Measurements from ENCODE around the gene SUGP2.

The SUGP2 gene

GRCh38 chr19:18948976-18949356, 84.4 kb downstream of the SUGP2 start:
- DNase-seq, result no peak
- ChIA-PET POLR2A (no interaction called here), CTCF (interaction anchor here (0.9 kb wide), 1 partner anchor 10 kb away, joined by 5 read pairs; no protein-coding TSS in a partner anchor)
- WGBS (ENCODE audit: insufficient coverage), result 96% methylated on average over 5 of the region's 5 CpGs
- no peaks in the 10 kb centered on the region for H3K9me3 ChIP-seq (ENCODE audit: control extremely low read depth in 1 of 5, control insufficient read depth in 4 of 5, insufficient read depth in 2 of 5, low read depth in 1 of 5, low read length in 4 of 5)
- H3K4me3 ChIP-seq (ENCODE audit: control insufficient read depth in 1 of 7, extremely low read depth in 1 of 7, insufficient read depth in 4 of 7, low read depth in 2 of 7, low read length in 6 of 7), result no peak overlapping the region
- no peaks in the 10 kb centered on the region for H3K4me1 ChIP-seq (ENCODE audit: control extremely low read depth in 1 of 4, control insufficient read depth in 4 of 4, insufficient read depth in 4 of 4, low read length in 3 of 4)
- no peaks in the 10 kb centered on the region for H3K36me3 ChIP-seq (ENCODE audit: control insufficient read depth in 4 of 4, insufficient read depth in 4 of 4, low read length in 3 of 4)
- H3K27me3 ChIP-seq (replicated peaks in 2 of 5; ENCODE audit: control insufficient read depth in 4 of 5, insufficient read depth in 5 of 5, low read length in 4 of 5), result no peaks in the 10 kb centered on the region
- no peak overlapping the region for H3K27ac ChIP-seq (ENCODE audit: insufficient read depth in 1 of 2, low read depth in 1 of 2, low read length in 2 of 2, poor library complexity in 1 of 2, severe bottlenecking in 2 of 2)

GRCh38 chr19:18948075-18948975, 85.0 kb downstream of the SUGP2 start:
- no peak overlapping the region for H3K4me3 ChIP-seq (ENCODE audit: control insufficient read depth in 1 of 7, extremely low read depth in 1 of 7, insufficient read depth in 4 of 7, low read depth in 2 of 7, low read length in 6 of 7)
- no peak overlapping the region for H3K27ac ChIP-seq (ENCODE audit: insufficient read depth in 1 of 2, low read depth in 1 of 2, low read length in 2 of 2, poor library complexity in 1 of 2, severe bottlenecking in 2 of 2)
- ChIA-PET POLR2A (interaction anchor here (0.6 kb wide), 1 partner anchor 101 kb away, joined by 3 read pairs; no protein-coding TSS in a partner anchor), CTCF (interaction anchor here (0.5 to 1.4 kb wide), 3 partner anchors 7 to 51 kb away, joined by 3 to 6 read pairs (median 5); no protein-coding TSS in a partner anchor)
- no peaks in the 10 kb centered on the region for H3K4me1 ChIP-seq (ENCODE audit: control extremely low read depth in 1 of 4, control insufficient read depth in 4 of 4, insufficient read depth in 4 of 4, low read length in 3 of 4)
- no peaks in the 10 kb centered on the region for H3K9me3 ChIP-seq (ENCODE audit: control extremely low read depth in 1 of 5, control insufficient read depth in 4 of 5, insufficient read depth in 2 of 5, low read depth in 1 of 5, low read length in 4 of 5)
- 90% methylated on average over 14 of the region's 15 CpGs for WGBS (ENCODE audit: insufficient coverage)
- H3K36me3 ChIP-seq (ENCODE audit: control insufficient read depth in 4 of 4, insufficient read depth in 4 of 4, low read length in 3 of 4), result no peaks in the 10 kb centered on the region
- no peak for DNase-seq
- no peaks in the 10 kb centered on the region for H3K27me3 ChIP-seq (replicated peaks in 2 of 5; ENCODE audit: control insufficient read depth in 4 of 5, insufficient read depth in 5 of 5, low read length in 4 of 5)

- ChIA-PET CTCF (interaction anchor here (1.4 kb wide), 1 partner anchor 9 kb away, joined by 6 read pairs; no protein-coding TSS in a partner anchor), POLR2A (interaction anchor here (0.7 kb wide), 2 partner anchors 10 to 113 kb away, joined by 3 to 6 read pairs; no protein-coding TSS in a partner anchor)
- Histone ChIP-seq H3K4me1 (ENCODE audit: control extremely low read depth in 1 of 4, control insufficient read depth in 4 of 4, insufficient read depth in 4 of 4, low read length in 3 of 4) (no peaks in the 10 kb centered on the region), H3K4me3 (ENCODE audit: control insufficient read depth in 1 of 7, extremely low read depth in 1 of 7, insufficient read depth in 4 of 7, low read depth in 2 of 7, low read length in 6 of 7) (no peak overlapping the region), H3K27me3 (replicated peaks in 2 of 5; ENCODE audit: control insufficient read depth in 4 of 5, insufficient read depth in 5 of 5, low read length in 4 of 5) (peaks cover 0 to 9% (median 0%) of the 10 kb centered on the region in 5 experiments), H3K9me3 (ENCODE audit: control extremely low read depth in 1 of 5, control insufficient read depth in 4 of 5, insufficient read depth in 2 of 5, low read depth in 1 of 5, low read length in 4 of 5) (no peaks in the 10 kb centered on the region), H3K27ac (ENCODE audit: insufficient read depth in 1 of 2, low read depth in 1 of 2, low read length in 2 of 2, poor library complexity in 1 of 2, severe bottlenecking in 2 of 2) (no peak overlapping the region), H3K36me3 (ENCODE audit: control insufficient read depth in 4 of 4, insufficient read depth in 4 of 4, low read length in 3 of 4) (no peaks in the 10 kb centered on the region)
- DNase-seq, result no peak
- 86% methylated on average over 10 of the region's 14 CpGs for WGBS (ENCODE audit: insufficient coverage)
Observed at GRCh38 chr19:18946918-18947317, 86.4 kb downstream of the SUGP2 start.

- H3K36me3 ChIP-seq (ENCODE audit: control insufficient read depth in 4 of 4, insufficient read depth in 4 of 4, low read length in 3 of 4), result no peaks in the 10 kb centered on the region
- ChIA-PET POLR2A (no interaction called here), CTCF (no interaction called here)
- H3K27me3 ChIP-seq (replicated peaks in 2 of 5; ENCODE audit: control insufficient read depth in 4 of 5, insufficient read depth in 5 of 5, low read length in 4 of 5), result peaks cover 0 to 15% (median 4%) of the 10 kb centered on the region in 5 experiments
- H3K4me1 ChIP-seq (ENCODE audit: control extremely low read depth in 1 of 4, control insufficient read depth in 4 of 4, insufficient read depth in 4 of 4, low read length in 3 of 4), result peaks cover 0 to 5% (median 3%) of the 10 kb centered on the region in 4 experiments
- no peak overlapping the region for H3K27ac ChIP-seq (ENCODE audit: insufficient read depth in 1 of 2, low read depth in 1 of 2, low read length in 2 of 2, poor library complexity in 1 of 2, severe bottlenecking in 2 of 2)
- H3K9me3 ChIP-seq (ENCODE audit: control extremely low read depth in 1 of 5, control insufficient read depth in 4 of 5, insufficient read depth in 2 of 5, low read depth in 1 of 5, low read length in 4 of 5), result no peaks in the 10 kb centered on the region
- no peak for DNase-seq
- no peak overlapping the region for H3K4me3 ChIP-seq (ENCODE audit: control insufficient read depth in 1 of 7, extremely low read depth in 1 of 7, insufficient read depth in 4 of 7, low read depth in 2 of 7, low read length in 6 of 7)
Observed at GRCh38 chr19:18946335-18946734, 87.0 kb downstream of the SUGP2 start.

- peaks cover 0 to 11% (median 10%) of the 10 kb centered on the region in 4 experiments for H3K4me1 ChIP-seq (ENCODE audit: control extremely low read depth in 1 of 4, control insufficient read depth in 4 of 4, insufficient read depth in 4 of 4, low read length in 3 of 4)
- CTCF ChIA-PET, result no interaction called here
- H3K27ac ChIP-seq (ENCODE audit: insufficient read depth in 1 of 2, low read depth in 1 of 2, low read length in 2 of 2, poor library complexity in 1 of 2, severe bottlenecking in 2 of 2), result no peak overlapping the region
- DNase-seq, result no peak
- no peak overlapping the region for H3K4me3 ChIP-seq (ENCODE audit: control insufficient read depth in 1 of 7, extremely low read depth in 1 of 7, insufficient read depth in 4 of 7, low read depth in 2 of 7, low read length in 6 of 7)
- H3K27me3 ChIP-seq (replicated peaks in 2 of 5; ENCODE audit: control insufficient read depth in 4 of 5, insufficient read depth in 5 of 5, low read length in 4 of 5), result peaks cover 0 to 21% (median 9%) of the 10 kb centered on the region in 5 experiments
- POLR2A ChIA-PET, result no interaction called here
- H3K9me3 ChIP-seq (ENCODE audit: control extremely low read depth in 1 of 5, control insufficient read depth in 4 of 5, insufficient read depth in 2 of 5, low read depth in 1 of 5, low read length in 4 of 5), result no peaks in the 10 kb centered on the region
- H3K36me3 ChIP-seq (ENCODE audit: control insufficient read depth in 4 of 4, insufficient read depth in 4 of 4, low read length in 3 of 4), result no peaks in the 10 kb centered on the region
- WGBS (ENCODE audit: insufficient coverage), result 89% methylated on average over 9 of the region's 9 CpGs
Observed at GRCh38 chr19:18945297-18945696, 88.0 kb downstream of the SUGP2 start.

GRCh38 chr19:18943465-18943864, 89.9 kb downstream of the SUGP2 start:
- DNase-seq, result no peak
- Histone ChIP-seq H3K9me3 (ENCODE audit: control extremely low read depth in 1 of 5, control insufficient read depth in 4 of 5, insufficient read depth in 2 of 5, low read depth in 1 of 5, low read length in 4 of 5) (no peaks in the 10 kb centered on the region), H3K27me3 (replicated peaks in 2 of 5; ENCODE audit: control insufficient read depth in 4 of 5, insufficient read depth in 5 of 5, low read length in 4 of 5) (peaks cover 0 to 40% (median 14%) of the 10 kb centered on the region in 5 experiments), H3K27ac (ENCODE audit: insufficient read depth in 1 of 2, low read depth in 1 of 2, low read length in 2 of 2, poor library complexity in 1 of 2, severe bottlenecking in 2 of 2) (no peak overlapping the region), H3K4me3 (ENCODE audit: control insufficient read depth in 1 of 7, extremely low read depth in 1 of 7, insufficient read depth in 4 of 7, low read depth in 2 of 7, low read length in 6 of 7) (no peak overlapping the region), H3K36me3 (ENCODE audit: control insufficient read depth in 4 of 4, insufficient read depth in 4 of 4, low read length in 3 of 4) (no peaks in the 10 kb centered on the region), H3K4me1 (ENCODE audit: control extremely low read depth in 1 of 4, control insufficient read depth in 4 of 4, insufficient read depth in 4 of 4, low read length in 3 of 4) (peaks cover 0 to 15% (median 15%) of the 10 kb centered on the region in 4 experiments)
- ChIA-PET CTCF (interaction anchor here (0.7 to 0.9 kb wide), 2 partner anchors 9 to 27 kb away, joined by 3 read pairs; no protein-coding TSS in a partner anchor), POLR2A (no interaction called here)
- 93% methylated on average over 4 of the region's 4 CpGs for whole genome bisulfite sequencing (ENCODE audit: insufficient coverage)

- Histone ChIP-seq H3K4me1 (ENCODE audit: control extremely low read depth in 1 of 4, control insufficient read depth in 4 of 4, insufficient read depth in 4 of 4, low read length in 3 of 4) (peaks cover 0 to 15% (median 15%) of the 10 kb centered on the region in 4 experiments), H3K4me3 (ENCODE audit: control insufficient read depth in 1 of 7, extremely low read depth in 1 of 7, insufficient read depth in 4 of 7, low read depth in 2 of 7, low read length in 6 of 7) (no peak overlapping the region), H3K36me3 (ENCODE audit: control insufficient read depth in 4 of 4, insufficient read depth in 4 of 4, low read length in 3 of 4) (no peaks in the 10 kb centered on the region), H3K27ac (ENCODE audit: insufficient read depth in 1 of 2, low read depth in 1 of 2, low read length in 2 of 2, poor library complexity in 1 of 2, severe bottlenecking in 2 of 2) (no peak overlapping the region), H3K27me3 (replicated peaks in 2 of 5; ENCODE audit: control insufficient read depth in 4 of 5, insufficient read depth in 5 of 5, low read length in 4 of 5) (peaks cover 0 to 43% (median 14%) of the 10 kb centered on the region in 5 experiments), H3K9me3 (ENCODE audit: control extremely low read depth in 1 of 5, control insufficient read depth in 4 of 5, insufficient read depth in 2 of 5, low read depth in 1 of 5, low read length in 4 of 5) (no peaks in the 10 kb centered on the region)
- CTCF ChIA-PET, result no interaction called here
- WGBS (ENCODE audit: insufficient coverage), result 98% methylated on average over 6 of the region's 6 CpGs
- POLR2A ChIA-PET, result no interaction called here
- DNase-seq, result no peak
Observed at GRCh38 chr19:18942692-18943091, 90.6 kb downstream of the SUGP2 start.

Data from common myeloid progenitor, CD34-positive (primary cell).